Measurements from ENCODE around the gene F12.

- TF ChIP-seq POLR2A (IDR thresholded peaks at IDR 0.05; ENCODE audit: extremely low read depth, insufficient read length) (no peak), CTCF (IDR thresholded peaks at IDR 0.05; ENCODE audit: low read depth, low read length) (no peak), MAX (IDR thresholded peaks at IDR 0.05; ENCODE audit: low read depth, low read length) (no peak), MYC (IDR thresholded peaks at IDR 0.05; ENCODE audit: low read depth, low read length) (no peak)
These were observed 45.8 kb downstream of the F12 start for GRCh38 chr5:177363565-177363964.

Data from NB4 (cell line).